NCI-H774 (cell line): Measurements from ENCODE around the gene MAN1B1.
"Not testable (repeated sequence)": the region's sequence is repeated elsewhere in the genome, so short reads cannot be mapped to it uniquely, and the experiment has no call there.

Experiments used
- DNase-seq: peaks from one replicate; lab custom pipeline; 2025; lab: John Stamatoyannopoulos, UW

MAN1B1 gene

DNA sequence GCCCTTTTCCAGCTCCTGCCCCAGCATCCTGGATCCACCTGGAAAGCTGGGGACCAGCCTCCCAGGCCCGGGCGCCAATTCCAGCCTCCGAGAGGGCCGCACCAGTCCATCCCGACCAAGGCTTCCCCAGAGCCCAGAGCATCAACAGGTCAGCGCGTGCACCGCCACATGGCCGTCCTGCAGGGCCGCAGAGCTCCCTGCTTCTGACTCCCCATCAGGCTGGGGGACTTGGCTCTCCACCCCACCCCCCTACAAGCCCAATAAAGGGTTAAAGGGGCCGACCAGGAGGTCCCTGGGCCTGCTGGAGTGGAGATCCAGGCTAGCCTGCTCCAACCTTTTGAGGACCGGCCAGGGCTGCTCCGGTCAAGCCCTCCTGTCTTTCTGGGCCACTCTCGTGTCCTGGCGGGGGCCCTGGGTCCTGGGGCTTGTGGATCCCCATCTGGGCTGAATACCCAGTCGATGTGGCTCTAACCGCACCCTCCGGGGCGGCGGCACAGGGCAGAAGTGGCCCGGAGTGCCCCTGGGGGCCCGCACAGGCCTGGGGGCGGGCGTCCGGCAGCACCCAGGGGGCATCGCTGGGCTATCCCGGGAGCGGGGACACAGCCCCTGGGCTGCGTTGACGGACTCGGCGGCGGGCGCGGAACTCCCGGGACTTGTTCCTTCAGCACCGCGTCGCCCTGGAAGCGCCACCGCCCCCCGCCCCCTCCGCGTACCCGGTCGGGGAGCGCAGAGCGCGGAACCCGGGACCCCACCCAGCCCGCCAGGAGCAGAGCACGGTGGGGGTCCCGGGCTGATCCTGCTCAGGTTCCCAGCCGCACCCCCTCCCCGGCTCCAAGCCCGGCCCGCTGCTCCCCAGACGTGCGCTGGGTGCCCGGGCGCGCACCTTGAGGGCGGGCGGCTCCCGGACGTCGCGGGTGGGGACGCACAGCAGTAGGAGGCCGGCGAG lies 33.5 kb upstream of the MAN1B1 start:
- DNase-seq: no peak

DNA sequence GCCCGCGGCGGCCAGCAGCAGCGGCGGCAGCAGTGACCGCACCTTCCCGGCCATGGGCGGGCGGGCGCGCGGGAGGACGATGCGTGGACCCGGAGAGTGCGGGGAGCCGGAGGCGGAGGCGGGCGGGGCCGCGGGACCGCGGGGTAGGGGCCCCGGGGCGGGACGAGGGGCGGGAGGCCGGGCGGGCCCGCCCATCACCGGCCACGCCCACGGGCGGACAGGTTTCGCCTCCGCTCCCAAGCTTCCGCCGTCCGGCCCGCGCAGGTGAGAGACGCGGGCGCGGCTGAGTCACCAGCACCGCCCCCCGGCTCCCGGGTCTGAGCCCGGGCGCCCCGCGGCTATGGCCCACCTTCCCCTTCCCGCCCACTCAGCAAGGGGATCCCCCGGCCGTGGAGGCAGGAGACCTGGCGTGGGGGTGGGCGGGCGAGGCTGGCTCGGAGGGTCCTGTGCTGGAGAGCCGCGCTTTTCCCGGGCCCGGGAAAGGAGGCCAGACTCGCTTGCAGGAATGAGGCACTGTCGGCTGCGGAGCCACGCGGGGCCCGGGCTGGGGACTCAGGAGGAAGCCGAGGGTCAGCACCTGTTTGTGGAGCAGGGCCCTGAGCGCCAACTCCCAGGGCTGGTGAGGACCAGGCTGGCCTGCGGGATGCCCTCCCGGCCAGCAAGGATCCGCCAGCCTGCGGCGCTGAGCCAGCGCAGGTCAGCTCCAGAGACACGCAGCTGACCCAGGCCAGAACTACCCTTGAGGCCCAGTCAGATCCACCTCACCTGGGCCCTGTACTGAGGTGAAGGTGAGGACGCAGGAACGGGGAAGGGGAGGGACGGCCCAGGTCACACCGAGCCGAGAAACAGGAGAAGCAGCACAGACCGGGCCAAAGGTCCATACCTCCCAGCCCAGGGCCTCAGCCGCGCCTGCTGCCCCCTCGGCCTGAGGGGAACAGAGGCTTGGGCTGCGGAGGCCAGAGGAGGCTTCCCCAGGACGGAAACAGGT lies 32.5 kb upstream of the MAN1B1 start, which contains the start of gene ENTPD2:
Gene ENTPD2, minus strand, starts transcription at position 118 of the 988 bp plus-strand sequence. Its CDS starts 64 bp downstream, at position 54.
- DNase-seq: peak; percentile 85

DNA sequence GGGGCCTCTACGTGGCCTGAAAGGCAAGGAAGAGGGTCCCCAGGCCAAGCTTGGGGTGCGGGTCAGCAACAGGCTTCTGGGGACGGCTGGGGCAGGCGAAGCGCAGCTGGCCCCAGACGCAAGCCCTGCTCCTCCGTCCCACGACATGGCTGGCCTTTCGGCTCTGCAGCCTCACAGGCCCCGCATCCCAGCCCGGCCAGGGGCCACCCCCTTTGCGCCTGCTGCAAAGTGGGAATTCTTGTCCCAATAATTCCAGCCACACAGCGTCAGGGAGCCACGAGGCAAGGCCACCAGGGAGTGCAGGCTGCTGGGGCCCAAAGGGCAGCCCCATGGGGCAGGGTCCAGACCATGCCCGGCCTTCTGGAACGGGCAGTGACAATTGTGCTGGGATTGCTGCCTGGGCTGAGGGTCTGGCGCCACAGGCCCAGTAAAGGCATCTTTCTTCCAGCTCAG lies 31.8 kb upstream of the MAN1B1 start:
- DNase-seq: no peak

DNA sequence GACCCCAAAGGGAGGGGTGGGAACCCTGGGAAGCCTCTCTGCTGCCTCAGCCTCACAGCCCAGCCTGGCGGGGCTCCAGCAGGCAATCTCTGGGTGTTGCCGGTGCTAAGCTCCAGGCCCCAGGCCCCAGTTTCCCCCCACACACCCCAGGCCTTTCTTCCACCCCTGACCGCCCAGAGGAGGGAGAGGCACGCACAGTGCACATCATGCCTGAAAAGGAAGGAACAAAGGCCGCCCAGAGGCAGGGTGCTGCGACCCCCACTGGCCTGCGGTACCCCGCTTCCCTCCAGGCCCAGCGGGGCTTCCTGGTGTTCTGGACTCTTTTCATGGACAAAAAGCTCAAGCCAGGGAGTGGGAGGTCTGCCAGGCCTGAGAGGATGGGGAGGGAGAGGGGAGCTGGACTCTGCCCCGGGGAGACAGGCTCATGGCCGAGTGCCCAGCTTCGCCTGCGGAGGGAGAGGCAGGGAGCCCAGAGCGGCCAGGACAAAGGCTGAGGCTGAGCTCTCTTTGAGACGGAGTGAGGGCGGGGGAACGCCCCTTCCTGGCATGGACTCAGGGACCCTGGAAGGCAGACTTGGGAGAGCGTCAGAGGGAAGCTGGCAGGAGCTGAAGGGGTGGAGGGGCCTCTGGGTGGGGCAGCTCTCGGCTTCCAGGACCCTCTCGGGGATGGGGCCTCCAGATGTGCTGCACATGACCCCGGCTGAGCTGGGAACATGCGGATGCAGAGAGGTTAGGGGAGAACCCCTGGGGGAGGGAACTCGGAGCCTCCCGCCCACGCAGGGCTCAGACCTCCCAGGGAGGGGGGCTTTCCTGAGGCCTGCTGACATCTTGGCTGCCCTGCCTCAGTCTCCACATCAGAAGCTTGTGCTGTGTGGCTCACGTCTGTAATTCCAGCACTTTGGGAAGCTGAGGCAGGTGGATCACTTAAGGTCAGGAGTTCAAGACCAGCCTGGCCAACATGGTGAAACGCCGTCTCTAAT lies 31.1 kb upstream of the MAN1B1 start:
- DNase-seq: no peak

DNA sequence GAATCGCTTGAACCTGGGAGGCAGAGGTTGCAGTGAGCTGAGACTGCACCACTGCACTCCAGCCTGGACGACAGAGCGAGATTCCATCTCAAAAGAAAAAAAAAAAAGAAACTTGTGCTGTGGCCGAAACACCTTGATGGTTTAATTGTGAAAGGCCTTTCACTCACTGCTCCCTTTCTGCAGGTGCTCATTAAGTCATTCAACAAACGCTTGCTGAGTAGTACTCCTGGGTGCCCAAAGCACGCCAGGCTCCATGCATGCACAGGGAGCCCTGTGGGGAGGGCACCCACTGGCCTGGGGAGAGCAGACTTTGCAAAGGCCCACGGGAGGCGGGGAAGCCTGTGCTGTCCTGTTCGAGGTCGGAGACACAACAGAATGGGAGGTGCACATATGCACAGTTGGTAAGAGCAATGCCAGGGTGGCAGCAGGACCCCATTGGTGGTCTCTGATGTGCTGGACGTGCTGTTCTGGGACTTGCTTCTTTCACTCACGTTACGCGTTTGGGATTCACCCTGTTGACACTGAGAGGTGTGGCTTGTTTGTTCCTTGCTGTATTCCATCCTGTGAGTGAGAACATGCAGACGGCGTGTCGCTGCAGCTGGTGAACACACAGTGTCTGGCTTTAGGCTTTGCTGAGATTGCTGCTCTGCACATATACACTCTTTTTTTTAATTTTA lies 29.9 kb upstream of the MAN1B1 start:
- DNase-seq: no peak

DNA sequence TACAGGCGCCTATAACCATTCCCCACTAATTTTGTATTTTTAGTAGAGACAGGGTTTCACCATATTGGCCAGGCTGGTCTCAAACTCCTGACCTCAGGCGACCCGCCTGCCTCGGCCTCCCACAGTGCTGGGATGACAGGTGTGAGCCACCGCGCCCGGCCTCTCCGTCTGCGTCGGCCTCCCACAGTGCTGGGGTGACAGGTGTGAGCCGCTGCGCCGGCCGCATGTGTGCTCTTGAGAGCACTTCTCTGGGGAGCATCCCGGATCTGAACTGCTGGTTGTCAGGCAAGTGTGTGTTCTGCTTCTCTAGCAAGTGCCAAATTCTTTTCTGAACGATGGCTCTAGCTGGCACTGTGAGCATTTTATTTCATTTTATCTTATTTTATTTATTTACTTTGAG lies 29.2 kb upstream of the MAN1B1 start:
- peak; percentile 72 for DNase-seq

DNA sequence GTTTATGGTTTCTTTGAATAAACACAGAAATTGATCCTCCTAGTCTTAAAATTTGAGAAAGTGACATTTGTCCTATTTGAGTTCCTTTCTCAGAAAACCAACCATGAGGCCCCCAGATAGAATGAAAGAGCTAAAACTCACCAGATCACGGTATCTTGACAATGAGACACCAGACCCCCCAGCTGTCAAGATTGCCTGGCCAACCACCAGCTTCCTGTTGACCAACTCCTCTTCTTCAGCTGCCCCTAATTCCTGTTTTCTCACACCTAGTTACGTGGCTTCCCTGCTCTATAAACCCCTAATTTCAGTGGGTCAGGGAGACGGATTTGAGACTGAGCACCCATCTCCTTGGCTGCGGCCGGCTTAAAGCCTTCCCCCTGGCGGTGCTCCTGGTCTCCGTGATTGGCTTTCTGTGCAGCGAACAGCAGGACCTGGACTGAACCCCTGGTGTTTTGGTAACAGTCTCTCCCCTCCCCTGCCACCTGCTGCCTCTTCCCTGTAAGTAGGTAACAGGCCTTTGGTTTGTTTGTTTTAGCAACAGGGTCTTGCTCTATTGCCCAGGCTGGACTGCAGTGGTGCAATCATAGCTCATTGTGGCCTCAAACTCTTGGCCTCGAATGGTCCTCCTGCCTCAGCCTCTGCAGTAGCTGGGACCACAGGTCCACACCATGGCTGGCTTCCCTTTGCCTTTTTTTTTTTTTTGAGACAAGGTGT lies 28.1 kb upstream of the MAN1B1 start:
- DNase-seq: peak; percentile 35

DNA sequence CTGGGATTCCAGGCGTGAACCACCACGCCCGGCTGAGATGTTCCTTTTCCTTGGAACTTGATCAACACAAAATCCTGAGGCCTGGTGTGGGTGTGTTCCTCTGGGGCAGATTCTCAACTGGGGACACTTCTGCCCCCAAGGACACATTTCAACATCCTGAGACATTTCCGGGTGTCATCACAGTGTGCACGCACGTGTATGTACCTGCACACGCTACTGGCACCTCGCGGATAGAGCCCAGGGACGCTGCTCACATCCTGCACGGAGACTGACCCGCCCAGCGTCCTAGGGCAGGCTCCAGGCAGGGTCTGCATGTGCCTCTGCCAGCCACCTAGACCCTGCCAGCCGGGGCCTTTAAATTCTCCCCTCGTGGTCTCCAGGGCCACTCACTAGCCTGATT lies 24.4 kb upstream of the MAN1B1 start:
- no peak for DNase-seq

DNA sequence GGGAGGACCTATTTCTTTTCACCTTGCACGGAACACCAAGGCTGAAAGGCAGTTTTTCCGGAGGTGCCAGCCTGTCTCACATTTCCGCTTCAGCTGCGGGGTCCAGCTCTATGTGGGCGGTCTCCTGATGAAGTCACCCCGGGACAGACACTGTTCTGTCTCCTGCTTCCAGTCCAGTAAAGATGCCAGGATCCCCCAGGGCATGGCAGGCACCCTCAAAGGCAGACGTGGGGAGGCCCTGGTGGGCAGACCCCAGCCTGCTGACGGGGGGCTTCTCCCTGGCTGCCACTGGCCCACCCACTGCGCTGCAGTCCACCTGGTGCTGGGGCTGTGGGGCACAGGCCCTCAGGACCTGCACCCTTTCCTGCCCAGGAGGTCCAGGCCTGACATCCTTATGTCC lies 24.0 kb upstream of the MAN1B1 start:
- DNase-seq: not testable (repeated sequence)

DNA sequence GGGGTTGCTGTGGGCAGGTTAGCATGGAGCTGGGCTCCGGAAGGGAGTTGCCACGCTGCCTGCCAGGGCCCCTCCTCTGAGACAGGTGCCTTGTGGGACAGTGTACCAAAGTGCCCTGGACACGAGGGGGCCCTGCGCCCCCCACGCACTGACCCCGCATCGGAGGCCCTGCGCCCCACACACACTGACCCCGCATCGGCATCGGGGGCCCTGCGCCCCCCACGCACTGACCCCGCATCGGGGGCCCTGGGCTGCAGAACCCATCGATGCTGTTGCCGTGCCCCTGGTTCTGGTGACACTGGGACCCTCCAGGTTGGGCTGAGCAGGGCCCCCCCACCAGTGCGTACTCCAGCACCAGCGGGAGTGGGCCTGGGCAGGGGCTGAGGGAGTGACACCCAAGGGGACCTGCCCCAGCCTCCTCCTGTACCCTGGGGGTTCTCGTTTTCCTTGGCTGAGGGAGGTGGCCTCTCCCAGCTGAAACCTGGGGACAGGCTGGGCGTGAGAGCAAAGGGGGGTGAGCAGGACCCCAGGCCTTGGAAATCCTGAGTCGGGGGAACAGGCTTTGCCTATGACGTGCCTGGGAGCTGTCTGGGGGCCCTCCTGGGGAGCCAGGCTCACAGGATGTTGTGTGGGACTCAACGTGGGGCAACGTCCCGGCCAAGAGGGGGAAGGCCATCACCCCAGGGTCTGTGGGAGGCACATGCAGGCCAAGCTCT lies 23.3 kb upstream of the MAN1B1 start:
- DNase-seq: no peak

DNA sequence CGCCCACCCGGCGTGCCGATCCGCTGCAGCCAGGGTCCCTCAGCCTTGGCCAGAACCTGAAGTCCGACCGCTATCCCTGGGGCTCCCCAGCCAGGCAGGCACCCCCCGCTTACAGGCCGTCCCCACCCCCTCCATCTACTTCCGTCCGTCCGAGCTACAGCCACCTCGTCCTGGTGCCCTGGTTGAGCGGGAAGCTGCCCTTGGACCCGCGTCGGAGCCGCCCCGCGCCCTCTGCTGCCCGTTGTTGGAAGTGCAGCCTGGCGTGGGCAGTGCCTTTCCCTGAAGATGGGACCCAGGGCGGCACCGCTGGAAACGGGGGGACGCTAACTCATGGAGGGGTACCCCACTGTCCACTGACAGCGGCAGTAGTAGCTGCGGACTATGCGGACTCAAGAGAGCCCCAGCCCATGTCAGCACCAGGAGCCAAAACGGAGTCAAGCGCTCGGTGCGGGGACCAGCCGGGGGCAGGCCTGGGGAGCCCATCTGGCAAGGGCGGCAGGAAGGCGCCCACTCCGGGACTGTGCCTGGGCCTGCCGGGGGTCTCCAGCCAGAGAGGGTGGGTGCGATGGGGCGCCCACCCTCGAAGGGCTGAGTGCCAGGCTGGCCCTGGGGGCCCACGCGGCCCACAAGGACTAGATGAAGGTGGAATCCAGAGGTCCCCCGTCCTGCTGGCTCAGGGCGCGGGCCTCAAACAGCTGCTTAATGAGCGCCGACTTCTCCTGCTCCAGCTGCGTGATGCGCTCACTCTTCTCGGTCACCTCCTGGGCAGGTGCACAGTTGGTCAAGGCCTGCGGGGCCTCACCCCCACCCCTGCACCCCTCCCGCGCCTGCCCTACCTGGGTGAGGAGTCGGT lies 22.5 kb upstream of the MAN1B1 start:
- DNase-seq: peak; percentile 77

DNA sequence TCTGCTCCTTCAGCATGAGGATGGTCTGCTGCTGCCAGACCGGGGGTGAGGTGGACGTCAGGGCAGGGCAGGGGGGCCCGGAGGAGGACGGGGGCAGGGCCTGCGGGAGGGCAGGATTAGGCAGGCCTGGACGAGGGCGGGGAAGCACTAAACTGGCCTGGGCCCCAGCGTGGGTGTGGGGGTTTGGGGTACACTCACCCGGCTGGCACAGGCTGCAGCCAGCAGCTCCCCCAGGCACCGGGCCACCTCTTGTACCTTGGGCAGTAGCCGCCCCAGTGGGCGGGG lies 22.0 kb upstream of the MAN1B1 start:
- no peak for DNase-seq

DNA sequence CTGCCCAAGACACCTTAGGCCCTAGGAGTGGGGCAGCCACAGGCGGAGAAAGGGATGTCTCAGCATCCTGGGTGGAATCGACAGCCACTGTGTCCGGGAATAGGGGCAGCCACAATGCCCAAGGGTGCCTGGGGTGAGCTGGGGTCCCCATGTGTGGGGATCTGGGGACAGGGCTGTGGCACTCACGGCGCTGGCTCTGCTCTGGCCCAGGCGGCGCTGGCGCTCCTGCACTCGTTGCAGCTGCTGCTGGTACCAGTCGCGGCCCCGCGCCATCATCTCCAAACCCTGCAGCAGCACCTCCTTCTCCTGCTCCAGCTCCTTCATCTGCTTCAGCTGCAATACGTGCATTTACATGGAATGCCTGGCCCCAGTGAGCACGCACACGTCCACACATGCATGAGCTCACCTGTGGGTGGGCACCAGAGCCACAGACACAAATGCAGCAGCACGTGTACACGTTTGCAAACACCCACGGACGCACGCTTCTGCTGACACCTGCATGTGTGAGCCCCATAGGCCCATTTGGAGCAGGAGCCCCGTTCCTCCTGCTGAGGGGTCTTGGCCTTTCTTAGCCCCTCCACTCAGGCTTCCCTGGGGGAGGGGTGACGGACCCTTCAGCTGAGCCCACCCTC lies 21.3 kb upstream of the MAN1B1 start:
- DNase-seq: no peak

DNA sequence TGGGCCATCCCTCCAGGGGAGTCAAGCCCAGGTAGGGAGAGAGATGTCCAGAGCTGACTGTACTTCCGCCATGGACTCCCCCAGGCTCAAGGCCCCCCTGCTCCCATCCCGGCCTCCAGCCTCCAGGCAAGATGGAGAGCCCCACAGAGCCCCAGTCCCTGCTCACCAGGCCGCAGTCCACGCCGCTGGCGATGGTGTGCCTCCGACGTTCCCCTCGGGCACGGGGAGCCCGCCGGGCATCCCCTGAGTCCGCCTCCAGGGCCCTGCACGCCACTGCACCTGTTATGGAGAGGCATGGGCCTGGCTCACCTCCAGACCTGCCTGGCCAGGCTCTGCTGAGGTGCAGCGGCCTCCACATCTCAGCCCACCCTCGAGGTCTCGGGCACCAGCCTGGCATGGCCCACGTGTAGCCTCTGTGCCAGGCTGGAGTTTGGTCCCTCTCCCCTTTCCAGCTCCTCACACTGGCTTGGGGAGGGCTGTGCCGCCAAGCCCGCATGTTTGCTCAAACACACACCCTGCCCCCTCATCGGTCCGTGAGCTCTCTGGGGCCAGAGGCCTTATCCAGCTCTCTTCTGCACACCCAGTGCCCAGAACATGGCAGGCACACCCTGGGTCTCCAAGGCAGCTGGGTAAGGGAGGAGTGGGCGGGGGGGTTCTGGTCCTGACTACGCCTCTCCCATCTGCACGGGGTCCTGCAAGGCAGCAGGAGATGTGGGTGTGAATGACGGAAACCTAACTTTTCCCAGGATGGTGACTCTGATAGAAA lies 20.5 kb upstream of the MAN1B1 start:
- no peak for DNase-seq

DNA sequence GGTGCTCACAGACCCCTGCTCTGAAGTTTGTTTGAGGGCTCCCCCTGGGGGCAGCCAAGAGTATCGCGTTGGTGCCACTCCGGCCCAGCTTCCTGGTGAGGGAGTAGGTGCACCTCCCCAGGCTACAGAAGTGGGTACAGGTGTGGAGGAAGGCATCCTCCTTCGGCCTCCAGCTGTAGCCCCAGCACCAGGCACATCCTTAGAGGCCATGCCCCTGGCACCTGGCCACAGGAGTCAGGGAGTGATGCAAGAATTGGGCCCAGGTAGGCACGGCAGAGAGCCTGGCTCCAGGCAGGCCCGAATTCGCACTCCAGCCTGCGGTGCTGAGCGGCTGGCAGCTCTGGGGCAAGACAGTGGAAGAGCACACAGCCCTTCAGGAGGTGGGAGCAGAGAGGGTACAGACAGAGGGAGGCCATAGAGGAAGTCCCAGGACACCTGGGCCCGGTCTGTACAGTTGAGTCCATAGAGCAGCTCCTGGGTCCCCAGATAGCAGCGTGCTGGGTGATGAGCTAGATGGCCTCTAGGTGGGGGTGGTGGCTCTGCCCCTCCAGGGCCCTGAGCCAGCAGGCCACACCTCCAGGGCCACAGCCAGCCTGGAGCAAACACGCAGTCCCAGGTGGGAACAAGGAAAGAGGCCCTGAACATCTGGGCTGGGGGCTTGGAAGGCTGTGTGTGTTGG lies 18.8 kb upstream of the MAN1B1 start:
- peak; percentile 79 for DNase-seq
